Fibroblast of pulmonary artery (primary cell): ENCODE data around the gene IGLL5.

ENCODE experiments used
- DNase-seq: peaks from one replicate; pipeline ENCODE4 v3.0.0-alpha.2; 2010; ENCODE audit warnings: low read depth
- H3K4me3 ChIP-seq: replicated peaks from 2 replicates; pipeline ENCODE4 v1.5.1; 2011; ENCODE audit warnings: low read depth, mild to moderate bottlenecking, control low read depth, low read length, moderate library complexity
- CTCF ChIP-seq: IDR thresholded peaks from 2 replicates; pipeline ENCODE4 v1.5.1; 2011; ENCODE audit warnings: mild to moderate bottlenecking, control low read depth, low read length, inconsistent platforms; ENCODE audit errors: missing control alignments

Gene IGLL5

DNA sequence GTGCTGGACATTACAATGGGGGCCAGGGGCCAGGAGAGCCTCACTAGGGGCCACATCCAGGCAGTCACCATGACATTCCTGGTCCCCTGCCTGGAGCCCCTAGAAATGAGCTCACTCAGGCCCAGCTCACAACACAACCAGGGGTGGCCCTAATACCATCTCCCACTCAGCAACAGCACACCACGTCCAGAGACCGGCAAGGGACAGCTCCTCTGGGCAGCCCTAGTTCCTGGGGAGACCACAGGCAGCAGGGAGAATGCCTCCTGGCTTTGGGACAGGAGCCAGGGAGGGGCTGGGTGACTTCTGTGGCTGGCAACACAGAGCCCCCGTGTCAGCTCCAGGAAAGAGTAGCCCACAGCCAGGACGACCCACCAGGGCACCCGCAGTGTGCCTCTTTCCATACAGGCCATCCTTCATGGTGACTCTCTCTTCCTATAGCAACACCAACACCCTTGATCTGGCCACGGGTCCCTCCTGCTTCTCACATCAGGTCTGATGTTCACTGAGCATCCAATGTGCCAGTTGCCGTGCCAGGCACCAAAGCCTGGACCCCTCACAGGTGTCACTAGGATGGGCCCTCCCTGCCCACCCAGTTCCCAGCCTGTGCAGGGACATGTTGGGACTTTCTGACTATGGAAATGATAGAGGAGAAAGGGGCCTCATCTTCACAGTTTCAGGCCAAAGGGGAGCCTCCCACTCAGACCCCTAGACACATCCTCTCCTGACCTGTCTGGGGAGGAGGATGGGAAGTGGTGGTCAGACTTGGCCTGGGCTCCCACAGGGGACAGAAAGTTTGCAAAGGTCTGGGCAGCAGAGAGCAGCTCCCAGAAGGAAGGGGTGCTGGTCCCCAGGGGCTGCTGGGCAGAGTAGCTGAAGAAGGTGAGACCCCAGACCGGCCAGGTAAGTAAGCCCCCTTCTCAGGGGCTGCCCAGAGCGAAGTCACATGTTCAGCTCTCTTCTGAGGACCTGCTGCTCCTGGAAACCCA is 43.2 kb downstream of the IGLL5 start:
- no peak for TF ChIP-seq CTCF
- H3K4me3 ChIP-seq: no peak overlapping the region
- no peak for DNase-seq

DNA sequence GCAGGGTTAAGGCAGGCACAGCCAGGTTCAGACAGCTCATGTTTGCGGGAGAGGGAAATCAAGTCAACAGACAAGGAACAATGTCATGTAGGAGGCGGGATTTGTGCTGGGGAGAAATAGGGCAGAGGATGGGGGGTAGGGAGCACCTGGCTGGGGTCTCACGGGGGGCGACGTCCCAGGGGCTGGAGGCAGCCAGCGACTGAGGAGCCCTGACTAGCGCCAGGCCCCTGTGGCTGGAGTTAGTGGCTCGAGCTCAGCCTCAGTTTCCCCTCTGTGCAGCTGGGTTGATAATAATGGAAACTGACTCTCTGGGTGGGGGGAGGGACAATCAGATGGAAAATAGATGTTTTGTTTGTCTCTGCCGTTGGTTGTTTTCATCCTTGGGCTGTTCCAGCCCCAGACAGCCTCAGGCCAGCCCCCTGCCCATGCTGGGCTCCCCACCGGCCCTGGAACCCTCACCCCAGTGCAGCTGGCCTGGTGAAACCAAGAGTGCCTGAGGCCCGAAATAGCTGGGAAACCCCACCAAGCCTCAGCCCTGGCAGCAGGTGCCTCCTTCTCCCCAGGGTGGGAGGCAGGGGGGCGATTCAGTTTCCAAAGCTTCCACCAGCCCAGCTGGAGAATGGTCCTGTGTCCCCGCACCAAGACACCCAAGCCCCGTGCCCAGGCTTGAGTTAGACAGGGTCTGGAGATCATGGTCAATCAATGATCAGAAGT is 44.1 kb downstream of the IGLL5 start:
- TF ChIP-seq CTCF: no peak
- no peak overlapping the region for H3K4me3 ChIP-seq
- DNase-seq: no peak

GRCh38 chr22:22932512-22932941 is 44.9 kb downstream of the IGLL5 start:
- TF ChIP-seq CTCF: no peak
- DNase-seq: no peak
- no peak overlapping the region for H3K4me3 ChIP-seq

- H3K4me3 ChIP-seq: no peak overlapping the region
- DNase-seq: no peak
- no peak for TF ChIP-seq CTCF
Measured at GRCh38 chr22:22933100-22933806, 45.6 kb downstream of the IGLL5 start.

DNA sequence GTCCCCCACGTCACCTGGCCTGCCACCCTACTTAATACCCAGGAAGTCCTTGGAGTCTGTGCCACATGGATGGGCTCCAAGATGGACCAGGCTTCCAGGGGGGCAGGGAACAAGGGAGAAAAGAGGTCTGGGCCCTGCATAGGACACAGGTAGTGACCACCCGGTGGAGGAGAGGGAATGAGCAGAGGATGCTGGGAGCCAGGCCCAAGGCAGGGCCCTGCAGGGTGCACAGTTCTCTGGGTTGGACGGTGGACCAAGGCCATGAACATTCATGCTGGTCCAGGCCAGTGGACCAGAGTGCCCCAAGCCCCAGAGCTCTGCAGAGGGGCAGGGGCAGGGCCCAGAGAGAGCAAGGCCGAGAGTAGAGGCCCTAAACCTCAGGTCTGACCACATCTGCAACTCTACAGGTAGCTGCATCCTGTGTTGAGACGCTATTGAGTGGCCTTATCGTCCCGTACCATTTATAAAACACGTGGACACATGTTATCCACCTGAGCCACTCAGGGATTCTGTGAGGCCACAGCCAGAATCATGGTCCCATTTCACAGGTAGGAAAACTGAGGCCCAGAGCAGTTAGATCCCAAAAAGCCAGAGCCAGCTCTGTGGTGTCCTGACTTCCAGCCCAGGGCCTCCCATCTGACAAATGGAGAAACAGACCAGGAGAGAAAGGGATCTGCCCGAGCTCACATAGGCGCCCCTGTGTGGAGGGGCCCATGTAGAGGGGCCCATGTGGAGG is 46.4 kb downstream of the IGLL5 start:
- no peak overlapping the region for H3K4me3 ChIP-seq
- no peak for DNase-seq
- no peak for TF ChIP-seq CTCF

- DNase-seq: no peak
- TF ChIP-seq CTCF: no peak
- H3K4me3 ChIP-seq: no peak overlapping the region
Measured at GRCh38 chr22:22934543-22935055, 47.0 kb downstream of the IGLL5 start.
